PC-3 (cell line): ENCODE results near the gene MYL11. TPM values are rescaled to one million over a fixed set of nuclear protein-coding genes. Genes with fewer than 3 reads are reported as not detected.

Source experiments
- ATAC-seq: fragments of 200-7000 bp; cut with Tn5 transposase; 2 replicates; pipeline ENCODE4 v1.9.1; 2020; ENCODE audit warnings: mild to moderate bottlenecking, moderate library complexity
- BruUV-seq: library from RNA; stranded (reverse); fragments of 400-500 nt; replicated peaks from 2 replicates; lab custom pipeline; 2021; lab: Mats Ljungman, UMichigan
- CTCF ChIA-PET: fragments of 300-600 bp; sonication (Branson Sonifier 250); formaldehyde crosslinking; loops from one replicate; lab custom pipeline; 2022; ENCODE audit warnings: antibody characterized with exemption; lab: Charles Lee
- POLR2A ChIA-PET: fragments of 300-600 bp; sonication (Branson Sonifier 250); formaldehyde crosslinking; loops from one replicate; lab custom pipeline; 2022; ENCODE audit warnings: antibody characterized with exemption; ENCODE audit not compliant: unreplicated experiment; lab: Charles Lee
- DNase-seq: peaks from one replicate; pipeline ENCODE4 v3.0.0-alpha.2; 2015
- H2AFZ ChIP-seq: fragments of 300-600 bp; sonication (generic); 2 replicates; pipeline ENCODE4 v1.6.0; 2016; ENCODE audit warnings: antibody characterized with exemption, low read length
- H3F3A ChIP-seq: fragments of 300-600 bp; sonication (generic); one replicate; pipeline ENCODE4 v1.6.0; 2017; ENCODE audit warnings: antibody characterized with exemption, low read length, control low read depth, mild to moderate bottlenecking; ENCODE audit not compliant: unreplicated experiment
- H3K27ac ChIP-seq: fragments of 300-600 bp; sonication (generic); 2 replicates; pipeline ENCODE4 v1.5.1; 2016; ENCODE audit warnings: mild to moderate bottlenecking, low read length
- H3K27me3 ChIP-seq: fragments of 300-600 bp; sonication (generic); 2 replicates; pipeline ENCODE4 v1.6.1; 2016; ENCODE audit warnings: low read length, mixed read lengths
- H3K36me3 ChIP-seq: fragments of 300-600 bp; sonication (generic); 2 replicates; pipeline ENCODE4 v1.6.1; 2016; ENCODE audit warnings: low read depth, mixed run types, low read length, mixed read lengths
- H3K4me1 ChIP-seq: fragments of 300-600 bp; sonication (generic); 2 replicates; pipeline ENCODE4 v1.5.1; 2016; ENCODE audit warnings: low read length; ENCODE audit not compliant: insufficient read depth
- H3K4me2 ChIP-seq: fragments of 300-600 bp; sonication (generic); 2 replicates; pipeline ENCODE4 v1.6.0; 2016; ENCODE audit warnings: low read length
- H3K4me3 ChIP-seq: fragments of 300-600 bp; sonication (generic); 2 replicates; pipeline ENCODE4 v1.5.1; 2016; ENCODE audit warnings: mild to moderate bottlenecking, low read length, mixed read lengths
- H3K79me2 ChIP-seq: fragments of 300-600 bp; sonication (generic); 2 replicates; pipeline ENCODE4 v1.6.1; 2017; ENCODE audit warnings: low read length, mixed read lengths
- H3K9ac ChIP-seq: fragments of 300-600 bp; sonication (generic); 2 replicates; pipeline ENCODE4 v1.6.0; 2016; ENCODE audit warnings: mild to moderate bottlenecking, low read length
- H3K9me2 ChIP-seq: fragments of 300-600 bp; sonication (generic); replicated peaks from 2 replicates; pipeline ENCODE4 v1.6.1; 2016; ENCODE audit warnings: mixed run types, low read length, mixed read lengths
- H3K9me3 ChIP-seq: fragments of 300-600 bp; sonication (generic); 2 replicates; pipeline ENCODE4 v1.6.1; 2016; ENCODE audit warnings: low read length, mixed read lengths
- H4K20me1 ChIP-seq: fragments of 300-600 bp; sonication (generic); 2 replicates; pipeline ENCODE4 v1.6.1; 2016; ENCODE audit warnings: low read length, mixed read lengths
- EZH2 ChIP-seq: fragments of 300-600 bp; sonication (generic); IDR thresholded peaks from one replicate; pipeline ENCODE4 v1.6.1; 2017; ENCODE audit warnings: antibody characterized with exemption, mild to moderate bottlenecking, low read length; ENCODE audit not compliant: unreplicated experiment
- EZH2phosphoT487 ChIP-seq: fragments of 300-600 bp; sonication (generic); IDR thresholded peaks from 2 replicates; pipeline ENCODE4 v1.6.1; 2018; ENCODE audit warnings: mild to moderate bottlenecking, antibody characterized with exemption, low read length, borderline replicate concordance
- intact Hi-C: fragments of 100-400 bp; cut with micrococcal nuclease; formaldehyde crosslinking; loops from 2 replicates; pipeline ENCODE4 v1.9.0; 2023
- total RNA-seq: library from RNA; depleted of rRNA; stranded (reverse); fragments of >200 nt; gene quantifications from 2 replicates; pipeline ENCODE4 v1.2.3, GENCODE V29; 2014
- TF ChIP-seq, protein P1 (sequence below): fragments of 300-600 bp; sonication (generic); conservative IDR thresholded peaks from 2 replicates; pipeline ENCODE4 v1.5.1; 2017; ENCODE audit warnings: antibody characterized with exemption, low read depth, mild to moderate bottlenecking, low read length

The MYL11 gene
- total RNA-seq, 1 experiment from 2014 or later, result not detected

DNA sequence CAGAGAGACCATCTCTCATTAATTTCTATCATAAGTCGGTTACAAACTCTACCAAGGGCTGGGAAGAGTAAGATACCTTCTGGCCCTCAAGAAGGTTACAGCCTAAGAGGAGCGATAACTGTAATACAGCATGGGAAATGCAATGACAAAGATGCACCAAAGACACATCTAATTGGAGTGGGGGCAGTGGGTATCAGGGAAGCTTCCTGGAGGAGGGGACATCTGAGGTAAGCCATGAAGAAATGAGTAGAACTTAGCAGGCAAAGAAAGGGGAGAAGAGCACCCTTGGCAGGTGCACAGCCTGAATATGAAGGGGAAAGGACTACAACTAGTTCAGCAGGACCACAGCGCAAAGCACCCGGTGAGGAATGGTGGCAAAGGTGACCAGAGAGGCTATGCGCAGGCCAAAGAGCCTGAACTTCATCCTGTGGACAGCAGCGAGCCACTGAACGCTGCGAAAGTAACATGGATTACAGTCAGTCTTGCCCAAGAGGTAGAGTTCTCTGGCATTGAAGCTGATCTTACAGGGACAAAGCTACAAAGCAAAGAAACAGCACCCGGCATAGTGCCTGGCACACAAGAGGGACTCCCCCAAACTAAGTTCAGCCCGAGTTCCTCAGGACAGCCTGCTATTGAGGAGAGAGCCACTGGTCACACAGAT, 7.1 kb upstream of the MYL11 start:
- Histone ChIP-seq H3K9me2 (no peaks in the 10 kb centered on the region), H3K9me3 (no peaks in the 10 kb centered on the region), H3K79me2 (peaks cover 70% of the 10 kb centered on the region), H3K9ac (peak overlapping the region; percentile 78), H3F3A (no peaks in the 10 kb centered on the region), H3K27ac (peak overlapping the region; percentile 55), H3K4me2 (peak overlapping the region; percentile 100), H4K20me1 (peaks cover 19% of the 10 kb centered on the region), H3K4me3 (peak overlapping the region; percentile 94), H3K27me3 (no peaks in the 10 kb centered on the region), H3K36me3 (no peaks in the 10 kb centered on the region; the same call in 1 of the 2 replicates), H3K4me1 (peaks cover 21% of the 10 kb centered on the region), H2AFZ (no peak overlapping the region)
- intact Hi-C loops, result loop anchor here (5.0 kb wide), 1 partner anchor 40 kb away; the partner anchor contains the start of gene ZNF771
- BruUV-seq, result no TSS peak
- TF ChIP-seq EZH2phosphoT487, result no peak
- TF ChIP-seq, protein P1, sequence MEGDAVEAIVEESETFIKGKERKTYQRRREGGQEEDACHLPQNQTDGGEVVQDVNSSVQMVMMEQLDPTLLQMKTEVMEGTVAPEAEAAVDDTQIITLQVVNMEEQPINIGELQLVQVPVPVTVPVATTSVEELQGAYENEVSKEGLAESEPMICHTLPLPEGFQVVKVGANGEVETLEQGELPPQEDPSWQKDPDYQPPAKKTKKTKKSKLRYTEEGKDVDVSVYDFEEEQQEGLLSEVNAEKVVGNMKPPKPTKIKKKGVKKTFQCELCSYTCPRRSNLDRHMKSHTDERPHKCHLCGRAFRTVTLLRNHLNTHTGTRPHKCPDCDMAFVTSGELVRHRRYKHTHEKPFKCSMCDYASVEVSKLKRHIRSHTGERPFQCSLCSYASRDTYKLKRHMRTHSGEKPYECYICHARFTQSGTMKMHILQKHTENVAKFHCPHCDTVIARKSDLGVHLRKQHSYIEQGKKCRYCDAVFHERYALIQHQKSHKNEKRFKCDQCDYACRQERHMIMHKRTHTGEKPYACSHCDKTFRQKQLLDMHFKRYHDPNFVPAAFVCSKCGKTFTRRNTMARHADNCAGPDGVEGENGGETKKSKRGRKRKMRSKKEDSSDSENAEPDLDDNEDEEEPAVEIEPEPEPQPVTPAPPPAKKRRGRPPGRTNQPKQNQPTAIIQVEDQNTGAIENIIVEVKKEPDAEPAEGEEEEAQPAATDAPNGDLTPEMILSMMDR, result no peak
- no peak for TF ChIP-seq EZH2
- POLR2A ChIA-PET, result no interaction called here
- ATAC-seq, result no peak
- CTCF ChIA-PET, result no interaction called here
- DNase-seq, result peak; percentile 15

DNA sequence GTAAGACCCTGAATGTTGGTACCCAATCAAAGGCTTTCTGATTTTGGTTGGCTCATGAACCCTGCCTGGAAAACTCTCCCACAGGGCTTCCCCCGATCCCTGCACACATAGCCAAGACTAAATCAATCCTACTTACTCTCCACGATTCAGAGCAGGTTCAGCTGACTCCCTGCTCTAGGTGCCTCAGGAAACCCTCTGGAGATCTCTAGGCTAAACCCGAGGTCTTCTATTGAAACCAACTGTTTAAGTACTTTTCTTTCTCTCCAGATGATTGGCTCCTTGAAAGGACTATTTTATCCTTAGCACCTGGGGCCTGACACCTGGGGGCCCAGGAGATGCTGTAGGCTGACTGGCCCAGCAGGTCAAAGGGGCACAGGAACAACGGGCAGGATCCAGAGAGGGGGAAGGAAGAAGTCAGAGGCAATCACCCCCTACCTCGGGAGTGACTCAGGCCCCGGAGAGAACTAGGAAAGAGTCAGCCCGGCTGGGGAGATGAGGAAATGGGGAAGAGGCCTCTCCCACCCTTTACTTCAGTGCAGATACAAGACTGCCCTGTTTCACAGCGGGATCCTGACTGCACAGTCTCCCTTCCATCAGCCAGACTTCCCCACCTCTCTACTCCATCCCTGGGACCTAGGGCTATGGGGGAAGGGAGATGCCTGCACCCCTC, 6.3 kb upstream of the MYL11 start:
- peak overlapping the region; percentile 100 for H3K4me2 ChIP-seq
- no peaks in the 10 kb centered on the region for H3K9me2 ChIP-seq
- ChIA-PET CTCF (no interaction called here), POLR2A (no interaction called here)
- no peaks in the 10 kb centered on the region for H3F3A ChIP-seq
- DNase-seq, result peak; percentile 51
- no peaks in the 10 kb centered on the region; the same call in 1 of the 2 replicates for H3K36me3 ChIP-seq
- H3K4me1 ChIP-seq, result peaks cover 21% of the 10 kb centered on the region
- peak; percentile 3; the same call in 1 of the 2 replicates for ATAC-seq
- peaks cover 65% of the 10 kb centered on the region for H3K79me2 ChIP-seq
- H3K27me3 ChIP-seq, result no peaks in the 10 kb centered on the region
- BruUV-seq, result no TSS peak
- TF ChIP-seq EZH2 (no peak), EZH2phosphoT487 (no peak)
- TF ChIP-seq, protein P1, result no peak
- peak overlapping the region; percentile 94 for H3K4me3 ChIP-seq
- no peak overlapping the region for H2AFZ ChIP-seq
- intact Hi-C loops, result loop anchor here (5.0 kb wide), 1 partner anchor 39 kb away; the partner anchor contains the start of gene ZNF771
- no peaks in the 10 kb centered on the region for H3K9me3 ChIP-seq
- peaks cover 19% of the 10 kb centered on the region for H4K20me1 ChIP-seq
- peak overlapping the region; percentile 55 for H3K27ac ChIP-seq
- H3K9ac ChIP-seq, result peak overlapping the region; percentile 78

- DNase-seq (no peak), ATAC-seq (no peak)
- peaks cover 21% of the 10 kb centered on the region for H3K4me1 ChIP-seq
- no peaks in the 10 kb centered on the region for H3K9me2 ChIP-seq
- no peak overlapping the region for H2AFZ ChIP-seq
- H3K27ac ChIP-seq, result peak overlapping the region; percentile 55
- POLR2A ChIA-PET, result no interaction called here
- intact Hi-C loops, result loop anchor here (5.0 kb wide), 1 partner anchor 39 kb away; the partner anchor contains the start of gene ZNF771
- TSS peak; percentile 26 for BruUV-seq
- no peaks in the 10 kb centered on the region for H3K27me3 ChIP-seq
- H3K4me2 ChIP-seq, result peak overlapping the region; percentile 100
- H3K79me2 ChIP-seq, result peaks cover 60% of the 10 kb centered on the region
- CTCF ChIA-PET, result no interaction called here
- no peaks in the 10 kb centered on the region; the same call in 1 of the 2 replicates for H3K36me3 ChIP-seq
- H3K9ac ChIP-seq, result peak overlapping the region; percentile 78
- peaks cover 19% of the 10 kb centered on the region for H4K20me1 ChIP-seq
- H3F3A ChIP-seq, result no peaks in the 10 kb centered on the region
- peak overlapping the region; percentile 94 for H3K4me3 ChIP-seq
- H3K9me3 ChIP-seq, result no peaks in the 10 kb centered on the region
- TF ChIP-seq EZH2phosphoT487, result no peak
Observed at GRCh38 chr16:30368792-30369090, 5.9 kb upstream of the MYL11 start.
